Stomach (tissue), 4 donors: Measurements from ENCODE around the gene SON.
"Not testable (repeated sequence)": the region's sequence is repeated elsewhere in the genome, so short reads cannot be mapped to it uniquely, and the experiment has no call there.

ENCODE experiments used
- EP300 ChIP-seq: sonication (generic); formaldehyde crosslinking; IDR thresholded peaks from one replicate; pipeline ENCODE4 v1.6.1; 2017; ENCODE audit warnings: antibody characterized with exemption
- POLR2A ChIP-seq, 4 donors: fragments of 450-650 bp; IDR thresholded peaks; one replicate each; pipeline ENCODE4 v1.6.1; 2016; ENCODE audit warnings: antibody characterized with exemption in 4 of 4, control low read depth in 2 of 4, mild to moderate bottlenecking in 1 of 4, moderate library complexity in 1 of 4
- POLR2AphosphoS5 ChIP-seq, 3 donors: sonication (generic); formaldehyde crosslinking; IDR thresholded peaks; one replicate each; pipeline ENCODE4 v1.6.1; 2016; ENCODE audit warnings: antibody characterized with exemption in 3 of 3

- TF ChIP-seq POLR2A (IDR thresholded peaks at IDR 0.05); POLR2AphosphoS5 (IDR thresholded peaks at IDR 0.05); EP300: not testable (repeated sequence)
Observed at GRCh38 chr21:33576741-33577141, 33.9 kb downstream of the SON start.
